Fibroblast of peridontal ligament (primary cell): ENCODE results near the gene EPHA1.

Experiments used
- DNase-seq: peaks from one replicate; pipeline ENCODE4 v3.0.0-alpha.2; 2010; ENCODE audit errors: extremely low read depth

Gene EPHA1

GRCh38 chr7:143374561-143374960, 34.1 kb downstream of the EPHA1 start:
- no peak for DNase-seq

GRCh38 chr7:143373255-143373794, 35.3 kb downstream of the EPHA1 start:
- no peak for DNase-seq

DNA sequence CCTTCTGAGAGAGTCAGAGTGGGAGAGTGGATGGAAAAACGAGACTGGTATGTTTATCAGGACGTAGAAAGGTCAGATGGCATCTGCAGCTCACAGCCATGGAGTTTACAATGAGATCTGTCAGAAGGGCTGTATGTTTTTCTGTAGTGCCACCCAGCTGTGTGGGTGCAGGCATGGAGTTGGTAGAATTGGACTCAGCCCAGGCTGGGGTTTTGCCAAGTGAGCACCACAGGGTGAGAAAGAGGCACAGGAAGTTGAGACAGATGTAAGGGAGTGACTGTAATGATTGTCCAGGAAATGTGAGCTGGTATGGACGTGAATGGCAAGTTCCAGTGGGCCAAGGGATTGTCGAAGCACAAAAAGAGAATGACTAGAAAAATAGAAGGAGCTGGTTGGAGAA, 36.6 kb downstream of the EPHA1 start:
- no peak for DNase-seq

DNA sequence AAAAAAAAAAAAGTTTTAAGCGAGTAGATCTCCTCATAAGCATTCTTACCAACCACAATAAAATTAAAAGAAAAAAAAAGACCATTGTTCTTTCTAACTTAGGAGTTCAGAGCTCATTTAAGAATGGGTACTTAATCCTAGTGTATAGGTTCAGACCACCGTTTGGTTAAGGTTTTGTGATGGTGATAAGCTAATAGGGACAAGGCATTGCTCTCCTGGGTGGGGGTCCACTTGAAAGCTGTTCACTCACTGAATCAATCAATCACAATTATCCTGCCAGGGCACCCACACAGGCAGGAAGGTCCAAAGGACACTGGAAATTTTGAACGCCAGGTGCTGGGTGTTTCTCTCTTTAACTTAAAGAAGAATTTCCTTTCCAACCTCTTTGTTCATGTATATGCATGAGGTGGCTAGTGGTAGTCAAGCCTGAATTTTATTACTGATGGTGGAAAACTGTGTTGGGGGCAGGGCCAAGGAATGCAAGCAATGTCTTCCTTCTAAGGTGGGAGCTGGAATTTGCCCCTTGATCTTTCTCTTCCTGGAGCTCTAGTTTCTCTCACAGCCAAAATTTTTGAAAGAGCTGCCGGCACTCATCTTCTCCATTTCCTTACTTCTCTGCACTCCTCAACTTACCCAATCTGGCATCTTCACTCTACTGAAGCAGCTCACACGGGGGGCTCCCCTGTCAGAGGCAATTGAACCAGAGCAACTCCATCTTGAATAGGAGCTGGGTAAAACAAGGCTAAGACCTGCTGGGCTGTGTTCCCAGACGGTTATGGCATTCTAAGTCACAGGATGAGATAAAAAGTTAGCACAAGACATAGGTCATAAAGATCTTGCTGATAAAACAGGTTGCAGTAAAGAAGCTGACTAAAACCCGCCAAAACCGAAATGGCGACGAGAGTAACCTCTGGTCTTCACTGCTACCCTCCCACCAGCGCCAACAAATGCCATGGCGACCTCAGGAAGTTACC, 38.7 kb downstream of the EPHA1 start:
- DNase-seq: no peak

- no peak for DNase-seq
Measured at GRCh38 chr7:143368387-143368786, 40.3 kb downstream of the EPHA1 start.

DNA sequence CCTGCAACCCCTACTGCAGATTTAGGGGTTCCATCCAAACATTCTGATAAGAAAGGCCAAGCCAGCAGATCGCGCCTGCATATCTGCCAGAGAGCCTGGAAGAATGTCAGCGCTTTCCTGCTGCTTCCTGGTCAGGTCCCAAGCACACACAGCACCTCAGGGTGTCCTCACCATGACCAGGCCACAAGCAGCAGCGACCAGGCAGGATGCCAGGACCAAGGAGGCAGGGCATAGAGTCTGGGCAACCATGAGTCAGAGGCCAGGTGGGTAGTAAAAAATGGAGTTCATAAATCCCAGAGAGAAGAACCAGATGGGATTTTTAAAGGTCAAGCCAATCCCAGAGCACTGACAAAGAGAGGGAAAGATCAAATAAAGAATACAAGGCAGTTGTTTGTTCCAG, 40.7 kb downstream of the EPHA1 start:
- DNase-seq: no peak

DNA sequence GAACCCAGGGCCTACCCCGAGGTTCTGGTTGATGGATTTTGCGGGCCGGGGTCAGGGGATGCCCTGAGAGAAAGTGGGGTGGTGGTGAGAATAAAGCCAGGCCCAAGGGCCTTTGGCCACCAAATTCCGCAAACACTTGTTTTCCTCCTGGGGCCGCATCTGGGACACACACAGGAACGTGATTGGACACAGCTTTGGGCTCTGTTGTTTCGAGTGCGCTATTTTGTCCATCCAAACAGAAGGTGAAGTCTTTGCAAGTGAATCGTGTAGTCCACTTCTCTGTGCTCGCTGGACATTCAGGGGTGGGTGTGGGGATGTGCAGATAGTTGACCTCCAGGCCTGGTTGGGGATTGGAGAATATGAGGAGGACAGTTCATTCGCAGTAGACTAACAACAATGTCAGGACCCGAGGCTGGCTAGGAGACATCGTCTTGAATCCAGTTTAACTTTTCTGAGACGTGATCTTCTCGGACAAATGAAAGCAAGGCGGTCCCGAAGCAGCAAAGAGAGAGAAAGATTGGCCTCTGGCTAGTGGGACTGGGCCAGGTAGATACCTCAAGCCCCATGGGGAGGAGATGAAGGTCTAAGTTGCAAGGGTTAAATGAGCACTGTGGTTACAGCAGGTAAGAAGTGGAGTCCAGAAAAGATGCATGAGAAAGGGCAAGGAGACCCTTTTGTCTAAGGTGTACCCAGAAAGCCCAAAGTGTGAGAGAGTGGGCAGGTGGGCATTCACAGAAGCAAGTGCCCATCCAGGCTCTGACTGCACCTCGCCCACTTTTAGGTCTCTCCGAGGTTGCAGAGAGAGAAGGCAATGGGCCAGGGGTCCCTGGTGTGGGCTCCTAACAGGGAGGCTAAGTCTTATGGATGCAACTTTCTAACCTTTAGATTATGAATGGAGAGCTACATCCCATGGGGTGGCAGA, 45.4 kb downstream of the EPHA1 start:
- no peak for DNase-seq

DNA sequence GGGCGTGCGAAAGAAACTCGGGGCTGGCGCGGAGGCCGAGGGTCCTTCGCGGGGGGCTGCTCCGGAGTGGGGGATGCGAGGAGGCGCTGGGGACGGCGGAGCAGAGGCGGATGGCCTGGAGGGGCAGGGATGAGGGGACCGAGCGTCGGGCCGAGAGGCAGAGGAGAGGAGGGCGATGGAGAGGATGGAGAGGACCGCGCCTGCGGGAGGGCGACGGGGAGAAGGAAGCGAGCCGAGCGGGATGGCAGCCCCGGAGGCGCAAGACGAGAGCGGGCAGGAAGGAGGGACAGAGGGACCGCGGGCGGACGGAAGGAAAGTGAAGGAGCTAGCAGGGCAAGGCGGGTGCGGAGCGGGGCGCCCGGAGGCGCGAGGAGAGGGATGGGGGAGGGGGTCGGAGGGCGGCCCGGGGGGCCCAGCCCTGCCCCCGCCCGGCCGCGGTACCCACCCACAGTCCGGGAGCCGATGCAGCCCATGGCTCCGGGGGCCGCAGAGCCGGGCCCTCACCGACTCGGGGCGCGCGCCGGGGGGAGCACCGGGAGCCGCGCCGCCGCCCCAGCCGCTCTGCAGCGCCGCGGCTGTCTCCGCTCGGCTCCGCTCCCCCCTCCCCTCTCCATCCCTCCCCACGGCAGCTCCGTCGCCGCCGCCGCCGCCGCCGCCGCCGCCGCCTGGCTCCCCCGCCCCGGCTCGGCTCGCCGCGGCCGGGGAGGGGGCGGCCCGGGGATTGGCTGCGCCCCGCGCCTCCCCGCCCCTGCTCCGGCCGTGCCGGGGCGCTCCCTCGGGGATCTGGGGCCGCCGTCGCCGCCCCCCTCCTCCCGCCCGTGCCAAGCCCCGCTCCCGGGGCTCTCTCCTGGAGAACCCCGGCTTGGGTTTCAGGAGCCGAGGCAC, 46.3 kb downstream of the EPHA1 start, which contains the start of gene FAM131B:
TSS of gene FAM131B (minus strand) at position 583 of the 885 bp plus-strand sequence. CDS start at position 473, 110 bp downstream.
- no peak for DNase-seq

- DNase-seq: no peak
Measured at GRCh38 chr7:143361552-143362130, 47.0 kb downstream of the EPHA1 start.

- no peak for DNase-seq
Measured at GRCh38 chr7:143360788-143361551, 47.7 kb downstream of the EPHA1 start.

GRCh38 chr7:143359771-143360353, 48.8 kb downstream of the EPHA1 start:
- DNase-seq: no peak

GRCh38 chr7:143358626-143359025, 50.0 kb downstream of the EPHA1 start:
- no peak for DNase-seq

- DNase-seq: no peak
Measured at GRCh38 chr7:143356414-143357050, 52.1 kb downstream of the EPHA1 start.

DNA sequence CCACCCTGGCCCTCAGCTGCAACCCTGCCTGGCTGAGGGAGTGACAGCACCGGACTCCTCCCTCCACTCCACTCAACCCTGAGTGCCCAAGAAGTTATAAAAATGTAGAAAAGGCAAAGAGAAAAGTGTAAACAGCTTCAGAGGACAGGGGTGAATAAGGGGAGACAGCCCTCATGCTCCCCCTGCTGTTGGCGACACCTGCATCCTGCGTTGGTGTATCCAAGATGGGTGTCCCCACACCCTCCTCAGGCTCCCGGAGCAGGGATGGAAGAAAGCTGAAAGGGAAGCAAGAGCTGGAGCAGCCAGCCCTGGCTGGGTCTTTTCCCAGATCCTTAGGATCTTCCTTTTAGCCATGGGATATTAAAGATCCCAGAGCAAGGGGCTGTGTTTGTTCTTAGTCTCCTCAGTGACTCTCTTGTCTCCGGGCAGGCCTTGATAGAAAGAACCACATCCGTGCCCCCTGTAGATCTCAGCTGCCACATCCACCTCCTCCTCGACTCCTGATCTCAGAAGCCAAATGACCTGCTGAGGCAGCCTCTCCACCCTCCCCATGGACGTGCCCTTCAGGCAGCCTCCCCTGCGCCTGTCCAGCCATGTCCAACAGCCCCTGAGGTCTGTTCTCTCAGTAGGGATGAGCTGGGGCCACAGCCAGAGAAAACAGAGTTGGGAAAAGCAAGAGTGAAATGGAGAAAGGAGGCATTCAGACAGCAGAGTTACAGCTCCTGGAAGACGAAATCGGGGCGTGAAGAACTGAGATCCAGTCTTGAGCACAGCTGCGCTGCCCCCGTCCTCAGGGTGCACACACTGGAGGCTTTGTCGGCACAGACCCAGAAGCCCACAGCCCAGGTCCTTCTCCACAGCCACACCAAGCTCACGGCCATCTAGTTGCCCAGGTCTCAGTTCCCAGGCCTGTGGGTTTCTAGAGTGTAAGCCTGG, 52.9 kb downstream of the EPHA1 start:
- no peak for DNase-seq

DNA sequence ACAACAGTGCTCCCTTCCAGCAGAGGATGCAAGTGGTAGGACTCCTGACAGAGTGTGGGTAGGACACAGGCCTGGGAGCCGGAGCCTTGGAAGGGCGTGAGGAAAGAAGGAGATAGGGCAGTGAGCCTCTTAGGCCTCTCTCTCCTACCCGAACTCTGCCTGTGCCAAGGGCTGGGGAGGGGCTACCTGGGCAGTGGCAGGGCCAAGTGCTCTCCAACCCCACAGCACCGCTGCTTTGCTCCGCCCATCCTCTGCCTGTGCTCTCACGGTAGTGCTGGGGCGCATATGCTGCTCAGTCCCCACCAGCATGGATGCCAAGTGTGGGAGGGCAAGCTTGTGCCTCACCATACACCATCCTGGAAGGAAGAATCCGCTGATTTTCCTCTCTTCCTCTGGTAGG, 53.7 kb downstream of the EPHA1 start:
- no peak for DNase-seq

- DNase-seq: no peak
Measured at GRCh38 chr7:143354376-143354775, 54.3 kb downstream of the EPHA1 start.

DNA sequence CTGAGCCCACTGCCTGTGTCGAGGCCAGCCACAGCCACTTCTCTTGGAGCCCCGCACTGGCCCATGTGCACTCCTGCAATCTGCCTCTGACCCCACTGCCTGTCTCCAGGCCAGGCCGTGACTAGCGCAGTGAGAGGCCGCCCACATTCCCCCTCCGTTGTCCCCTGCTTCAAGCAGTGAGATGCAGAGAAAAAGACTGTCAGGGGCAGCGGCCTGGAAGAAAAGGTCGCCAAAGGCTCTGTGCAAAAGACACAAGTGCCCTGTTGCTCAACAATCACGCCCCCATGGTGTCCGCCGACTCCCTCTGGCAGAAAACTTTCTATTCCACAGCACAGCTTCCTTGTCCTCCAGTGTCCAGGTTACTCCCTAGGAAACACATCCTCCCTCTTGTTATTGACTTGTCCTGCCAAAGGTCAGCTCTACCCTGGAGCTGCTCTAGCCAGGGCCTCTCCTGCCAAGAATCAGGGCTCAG, 56.1 kb downstream of the EPHA1 start:
- no peak for DNase-seq

DNA sequence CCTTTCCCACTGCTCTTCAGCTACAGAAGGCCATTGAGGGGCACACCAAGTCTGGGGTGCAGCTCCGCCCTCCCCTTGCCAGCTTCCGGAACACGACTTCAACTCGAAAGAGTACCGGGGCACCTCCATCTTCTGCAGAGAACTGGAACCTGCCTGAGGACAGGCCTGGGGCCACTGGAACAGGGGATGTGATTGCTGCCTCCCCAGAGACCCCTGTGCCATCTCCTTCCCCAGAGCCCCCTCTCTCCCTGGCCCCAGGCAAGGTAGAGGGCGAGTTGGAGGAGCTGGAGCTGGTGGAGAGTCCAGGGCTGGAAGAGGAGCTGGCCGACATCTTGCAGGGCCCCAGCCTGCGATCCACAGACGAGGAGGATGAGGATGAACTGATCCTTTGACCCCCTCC, 57.1 kb downstream of the EPHA1 start:
- no peak for DNase-seq
